Kidney epithelial cell (primary cell): ENCODE measurements around the gene SLC34A1. TPM values are rescaled to one million over a fixed set of nuclear protein-coding genes. Genes with fewer than 3 reads are reported as not detected.
"Not testable (repeated sequence)": the region's sequence is repeated elsewhere in the genome, so short reads cannot be mapped to it uniquely, and the experiment has no call there.

ENCODE experiments used
- DNase-seq: peaks from one replicate; pipeline ENCODE4 v3.0.0-alpha.2; 2010; ENCODE audit warnings: low read depth
- H3K27me3 ChIP-seq: 2 replicates; pipeline ENCODE4 v1.6.0; 2011; ENCODE audit warnings: low read length; ENCODE audit not compliant: control insufficient read depth, insufficient read depth
- H3K36me3 ChIP-seq: 2 replicates; pipeline ENCODE4 v1.5.1; 2011; ENCODE audit warnings: low read length; ENCODE audit not compliant: control insufficient read depth, insufficient read depth
- H3K4me3 ChIP-seq: 2 replicates; pipeline ENCODE4 v1.5.1; 2011; ENCODE audit warnings: low read depth, mild to moderate bottlenecking, control low read depth, low read length
- total RNA-seq: library from RNA; depleted of rRNA; stranded (reverse); fragments of >200 nt; gene quantifications from 2 replicates; pipeline ENCODE4 v1.2.3, GENCODE V29; 2015
- TF ChIP-seq, protein P1 (sequence below): IDR thresholded peaks from 2 replicates; pipeline ENCODE4 v1.5.1; 2011; ENCODE audit warnings: mild to moderate bottlenecking, moderate library complexity, low read length, control low read depth, inconsistent platforms; ENCODE audit not compliant: insufficient read depth, poor library complexity, severe bottlenecking

SLC34A1 gene
- total RNA-seq, 1 donor from 2014 or later = not detected

DNA sequence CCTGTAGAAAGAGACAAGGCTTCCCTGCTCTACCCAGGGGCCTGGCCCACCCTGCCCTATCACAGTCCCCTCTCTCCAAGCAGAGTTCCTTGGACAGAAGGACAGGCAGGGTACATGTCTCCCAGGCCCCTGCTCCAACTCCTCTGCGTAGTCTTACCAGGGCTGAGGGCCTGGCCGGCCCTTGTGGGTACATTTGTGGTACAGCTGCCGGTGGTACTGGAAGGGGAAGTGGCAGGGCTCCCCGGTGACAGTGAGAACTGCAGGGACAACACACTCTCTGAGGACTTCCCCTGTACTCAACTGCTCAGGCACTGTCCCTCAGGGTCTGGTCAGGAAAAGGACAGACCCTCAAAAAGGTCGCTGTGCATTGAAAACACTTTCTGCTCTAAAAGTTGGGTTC is 21.6 kb downstream of the SLC34A1 start:
- no peaks in the 10 kb centered on the region for H3K36me3 ChIP-seq
- H3K27me3 ChIP-seq = peaks cover 16% of the 10 kb centered on the region
- TF ChIP-seq, protein P1, sequence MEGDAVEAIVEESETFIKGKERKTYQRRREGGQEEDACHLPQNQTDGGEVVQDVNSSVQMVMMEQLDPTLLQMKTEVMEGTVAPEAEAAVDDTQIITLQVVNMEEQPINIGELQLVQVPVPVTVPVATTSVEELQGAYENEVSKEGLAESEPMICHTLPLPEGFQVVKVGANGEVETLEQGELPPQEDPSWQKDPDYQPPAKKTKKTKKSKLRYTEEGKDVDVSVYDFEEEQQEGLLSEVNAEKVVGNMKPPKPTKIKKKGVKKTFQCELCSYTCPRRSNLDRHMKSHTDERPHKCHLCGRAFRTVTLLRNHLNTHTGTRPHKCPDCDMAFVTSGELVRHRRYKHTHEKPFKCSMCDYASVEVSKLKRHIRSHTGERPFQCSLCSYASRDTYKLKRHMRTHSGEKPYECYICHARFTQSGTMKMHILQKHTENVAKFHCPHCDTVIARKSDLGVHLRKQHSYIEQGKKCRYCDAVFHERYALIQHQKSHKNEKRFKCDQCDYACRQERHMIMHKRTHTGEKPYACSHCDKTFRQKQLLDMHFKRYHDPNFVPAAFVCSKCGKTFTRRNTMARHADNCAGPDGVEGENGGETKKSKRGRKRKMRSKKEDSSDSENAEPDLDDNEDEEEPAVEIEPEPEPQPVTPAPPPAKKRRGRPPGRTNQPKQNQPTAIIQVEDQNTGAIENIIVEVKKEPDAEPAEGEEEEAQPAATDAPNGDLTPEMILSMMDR = no peak
- DNase-seq = no peak
- no peak overlapping the region for H3K4me3 ChIP-seq

DNA sequence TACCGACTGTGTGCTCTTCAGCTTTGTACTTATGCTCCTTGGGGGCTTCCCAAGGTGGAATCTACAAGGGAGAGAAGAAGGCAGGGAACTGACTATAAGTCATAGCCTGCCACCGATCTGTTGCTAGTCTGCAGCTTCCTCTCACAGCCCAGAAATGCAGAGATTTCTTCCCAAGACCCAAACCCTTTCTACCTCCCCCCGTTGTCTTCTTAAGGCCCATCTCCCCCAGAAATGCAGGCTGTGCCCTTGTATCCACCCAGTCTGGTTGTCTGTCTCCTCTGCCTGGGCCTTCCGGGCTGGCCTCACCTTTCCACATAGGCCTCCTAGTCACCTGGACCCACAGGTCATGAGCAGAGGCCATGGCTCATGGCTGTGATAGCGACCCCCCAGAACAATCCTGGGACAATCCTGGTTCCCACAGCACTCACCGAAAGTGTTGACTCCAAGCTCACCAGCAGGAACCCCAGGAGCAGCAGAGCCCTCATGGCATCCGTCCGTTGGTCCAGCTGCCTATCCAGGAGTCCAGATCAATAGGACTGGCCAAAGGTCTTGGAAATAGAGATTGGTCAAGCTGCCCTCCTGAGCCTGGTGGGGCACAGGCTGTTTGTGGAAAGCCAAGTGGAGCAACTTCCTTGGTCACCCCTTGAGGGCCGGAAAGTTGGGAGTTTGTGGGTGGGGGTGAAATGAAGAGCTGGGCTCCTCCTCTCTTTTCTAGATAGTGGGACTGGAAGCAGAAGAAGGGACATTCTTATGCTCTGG is 25.0 kb downstream of the SLC34A1 start, which contains the start of gene F12:
F12 (minus strand) TSS at position 522 of the 759 bp plus-strand sequence; CDS start at position 485, 37 bp downstream.
- H3K36me3 ChIP-seq = no peaks in the 10 kb centered on the region
- DNase-seq = no peak
- no peak within 1 kb of the TSS for H3K4me3 ChIP-seq
- no peaks in the 10 kb centered on the region for H3K27me3 ChIP-seq
- TF ChIP-seq, protein P1 = no peak

DNA sequence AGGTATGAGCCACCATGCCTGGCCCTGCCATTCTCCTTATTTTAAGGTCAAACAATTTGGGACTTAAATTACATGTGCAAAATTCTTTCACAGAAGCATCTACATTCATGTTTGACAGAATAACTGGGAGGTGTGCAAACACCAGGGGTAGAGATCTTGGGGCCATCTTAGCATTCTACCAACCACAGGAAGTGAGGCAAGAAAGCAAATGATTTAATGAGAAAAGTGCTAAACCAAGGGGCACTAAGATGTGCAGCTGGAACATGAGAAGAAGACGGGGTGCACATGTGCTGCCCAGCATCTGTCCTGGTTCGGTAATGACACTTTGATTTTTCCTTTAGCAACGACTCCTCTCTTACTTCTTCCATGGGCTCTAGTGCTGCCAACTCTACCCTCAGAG is 26.3 kb downstream of the SLC34A1 start:
- TF ChIP-seq, protein P1 = no peak
- DNase-seq = no peak
- Histone ChIP-seq H3K36me3 (no peaks in the 10 kb centered on the region), H3K4me3 (no peak overlapping the region), H3K27me3 (no peaks in the 10 kb centered on the region)

DNA sequence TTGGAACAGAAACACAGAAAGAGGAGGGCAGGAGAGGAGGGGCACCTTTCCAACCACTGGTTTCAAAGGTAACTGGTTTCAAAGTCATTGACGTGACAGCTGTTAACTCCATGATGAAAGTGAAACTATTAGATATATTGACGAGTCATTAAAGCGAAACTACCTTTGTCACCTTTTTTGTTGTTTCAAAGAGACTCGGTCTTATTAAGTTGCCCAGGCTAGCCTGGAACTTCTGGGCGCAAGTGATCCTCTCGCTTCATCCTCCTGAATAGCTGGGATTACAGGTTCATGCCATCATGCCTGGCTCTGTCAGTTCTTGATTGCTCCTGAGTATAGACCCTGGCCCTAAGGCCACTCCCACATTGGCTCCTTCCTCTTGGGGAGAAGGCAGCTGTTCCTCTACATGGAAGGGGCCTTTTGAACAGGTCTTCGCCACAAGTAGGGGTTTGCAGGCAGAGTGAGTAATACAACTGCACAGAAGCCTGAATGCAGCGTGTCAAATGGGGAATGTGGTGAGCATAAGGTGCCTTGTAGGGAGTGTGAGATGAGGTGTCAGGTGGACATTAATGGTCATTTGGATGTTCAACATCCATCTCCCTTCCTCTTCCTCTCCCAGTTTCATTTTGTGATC is 28.5 kb downstream of the SLC34A1 start:
- DNase-seq = no peak
- H3K27me3 ChIP-seq = no peaks in the 10 kb centered on the region

DNA sequence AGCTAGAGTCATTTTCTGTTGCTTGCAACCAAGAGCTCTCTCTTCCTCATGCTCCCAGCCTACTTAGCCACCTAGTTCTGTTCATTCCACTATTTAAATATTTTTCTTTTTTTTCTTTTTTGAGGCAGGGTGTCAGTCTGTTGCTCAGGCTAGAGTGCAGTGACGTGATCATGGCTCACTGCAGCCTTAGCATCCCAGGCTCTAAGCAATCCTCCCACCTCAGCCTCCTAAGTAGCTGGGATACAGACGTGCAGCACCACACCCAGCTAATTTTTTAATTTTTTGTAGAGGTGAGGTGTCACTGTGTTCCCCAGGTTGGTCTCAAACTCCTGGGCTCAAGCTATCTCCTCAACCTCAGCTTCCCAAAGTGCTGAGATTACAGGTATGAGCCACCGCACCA is 30.2 kb downstream of the SLC34A1 start:
- no peak for DNase-seq
- Histone ChIP-seq H3K36me3 (no peaks in the 10 kb centered on the region), H3K4me3 (no peak overlapping the region), H3K27me3 (no peaks in the 10 kb centered on the region)
- TF ChIP-seq, protein P1 = no peak

More for the DNA sequence above, 28.5 kb downstream of the SLC34A1 start:
- Histone ChIP-seq H3K4me3 (no peak overlapping the region), H3K36me3 (no peaks in the 10 kb centered on the region)
- TF ChIP-seq, protein P1 = no peak

DNA sequence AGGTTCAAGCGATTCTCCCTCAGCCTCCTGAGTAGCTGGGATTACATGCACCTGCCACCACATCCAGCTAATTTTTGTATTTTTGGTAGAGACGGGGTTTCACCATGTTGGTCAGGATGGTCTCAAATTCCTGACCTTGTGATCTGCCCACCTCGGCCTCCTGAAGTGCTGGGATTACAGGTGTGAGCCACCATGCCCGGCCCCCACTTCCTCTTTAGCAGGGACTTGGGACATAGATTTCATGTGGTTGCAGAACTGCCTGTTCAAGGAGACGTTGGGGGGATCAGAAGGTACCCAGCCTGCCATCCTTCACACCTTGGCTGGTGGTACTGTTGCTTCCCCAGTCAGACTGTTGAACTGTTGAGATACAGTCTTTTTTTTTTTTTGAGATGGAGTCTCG is 32.8 kb downstream of the SLC34A1 start:
- not testable (repeated sequence) for H3K4me3 ChIP-seq, DNase-seq, H3K36me3 ChIP-seq, H3K27me3 ChIP-seq
